Testis (tissue), 2 donors: ENCODE data around the gene SLC9A3.

Source experiments
- CTCF ChIP-seq, 3 experiments: fragments of 450-650 bp in 2 of 3; fragments of 200-600 bp in 1 of 3; sonication (generic) in 1 of 3; IDR thresholded peaks; one replicate each; pipeline ENCODE4 v1.5.1; 2016 to 2019; ENCODE audit warnings: antibody characterized with exemption in 3 of 3, mild to moderate bottlenecking in 2 of 3, moderate library complexity in 1 of 3
- POLR2A ChIP-seq: fragments of 450-650 bp; IDR thresholded peaks from one replicate; pipeline ENCODE4 v1.6.1; 2017; ENCODE audit warnings: antibody characterized with exemption, mild to moderate bottlenecking, moderate library complexity

GRCh38 chr5:424301-425110 lies 99.7 kb downstream of the SLC9A3 start:
- TF ChIP-seq CTCF (IDR thresholded peaks at IDR 0.05) (no peak), POLR2A (no peak)
